ENCODE data around the gene TSPAN4.
A peak's percentile ranks its signal among the peaks of the same experiment; 100 is the strongest.

DNA sequence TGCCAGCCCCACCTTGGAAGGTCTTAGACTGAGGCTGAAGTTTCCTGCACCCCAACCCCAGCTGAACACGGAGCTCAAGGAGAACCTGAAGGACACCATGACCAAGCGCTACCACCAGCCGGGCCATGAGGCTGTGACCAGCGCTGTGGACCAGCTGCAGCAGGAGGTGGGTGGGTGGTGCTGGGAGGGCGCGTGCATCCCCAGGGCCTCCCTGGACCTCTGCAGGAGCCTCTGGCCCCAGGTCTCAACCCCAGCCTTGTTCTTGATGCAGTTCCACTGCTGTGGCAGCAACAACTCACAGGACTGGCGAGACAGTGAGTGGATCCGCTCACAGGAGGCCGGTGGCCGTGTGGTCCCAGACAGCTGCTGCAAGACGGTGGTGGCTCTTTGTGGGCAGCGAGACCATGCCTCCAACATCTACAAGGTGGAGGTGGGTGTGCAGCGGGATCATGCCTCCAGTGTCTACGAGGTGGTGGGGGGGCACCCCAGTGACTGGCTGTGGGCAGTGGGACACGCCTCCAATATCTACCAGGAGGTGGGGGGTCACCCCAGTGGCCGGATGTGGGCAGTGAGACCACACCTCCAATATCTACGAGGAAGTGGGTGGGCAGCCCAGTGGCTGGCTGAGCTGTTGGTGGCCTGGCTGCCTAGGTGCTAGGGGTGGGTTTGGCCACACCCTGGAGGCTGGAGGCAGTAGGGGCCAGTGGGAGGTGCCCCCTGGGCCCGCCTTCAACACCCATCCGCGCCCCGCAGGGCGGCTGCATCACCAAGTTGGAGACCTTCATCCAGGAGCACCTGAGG, 5.3 kb upstream of the TSPAN4 start:
- TF ChIP-seq, protein P1, sequence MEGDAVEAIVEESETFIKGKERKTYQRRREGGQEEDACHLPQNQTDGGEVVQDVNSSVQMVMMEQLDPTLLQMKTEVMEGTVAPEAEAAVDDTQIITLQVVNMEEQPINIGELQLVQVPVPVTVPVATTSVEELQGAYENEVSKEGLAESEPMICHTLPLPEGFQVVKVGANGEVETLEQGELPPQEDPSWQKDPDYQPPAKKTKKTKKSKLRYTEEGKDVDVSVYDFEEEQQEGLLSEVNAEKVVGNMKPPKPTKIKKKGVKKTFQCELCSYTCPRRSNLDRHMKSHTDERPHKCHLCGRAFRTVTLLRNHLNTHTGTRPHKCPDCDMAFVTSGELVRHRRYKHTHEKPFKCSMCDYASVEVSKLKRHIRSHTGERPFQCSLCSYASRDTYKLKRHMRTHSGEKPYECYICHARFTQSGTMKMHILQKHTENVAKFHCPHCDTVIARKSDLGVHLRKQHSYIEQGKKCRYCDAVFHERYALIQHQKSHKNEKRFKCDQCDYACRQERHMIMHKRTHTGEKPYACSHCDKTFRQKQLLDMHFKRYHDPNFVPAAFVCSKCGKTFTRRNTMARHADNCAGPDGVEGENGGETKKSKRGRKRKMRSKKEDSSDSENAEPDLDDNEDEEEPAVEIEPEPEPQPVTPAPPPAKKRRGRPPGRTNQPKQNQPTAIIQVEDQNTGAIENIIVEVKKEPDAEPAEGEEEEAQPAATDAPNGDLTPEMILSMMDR (IDR thresholded peaks at IDR 0.05 in 8 of 11, conservative IDR thresholded peaks at IDR 0.05 in 3 of 11): no peak
- TF ChIP-seq POLR2AphosphoS5 (IDR thresholded peaks at IDR 0.05): peak in 2 of 3 donors; percentile 37 to 58

All from spleen (tissue), 7 donors.